Islet precursor cell (in vitro differentiated cells): ENCODE data around the gene PPM1M.

Experiments
- DNase-seq: peaks from one replicate; pipeline ENCODE4 v3.0.0-alpha.2; 2018

Gene PPM1M, protein sequence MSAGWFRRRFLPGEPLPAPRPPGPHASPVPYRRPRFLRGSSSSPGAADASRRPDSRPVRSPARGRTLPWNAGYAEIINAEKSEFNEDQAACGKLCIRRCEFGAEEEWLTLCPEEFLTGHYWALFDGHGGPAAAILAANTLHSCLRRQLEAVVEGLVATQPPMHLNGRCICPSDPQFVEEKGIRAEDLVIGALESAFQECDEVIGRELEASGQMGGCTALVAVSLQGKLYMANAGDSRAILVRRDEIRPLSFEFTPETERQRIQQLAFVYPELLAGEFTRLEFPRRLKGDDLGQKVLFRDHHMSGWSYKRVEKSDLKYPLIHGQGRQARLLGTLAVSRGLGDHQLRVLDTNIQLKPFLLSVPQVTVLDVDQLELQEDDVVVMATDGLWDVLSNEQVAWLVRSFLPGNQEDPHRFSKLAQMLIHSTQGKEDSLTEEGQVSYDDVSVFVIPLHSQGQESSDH

DNA sequence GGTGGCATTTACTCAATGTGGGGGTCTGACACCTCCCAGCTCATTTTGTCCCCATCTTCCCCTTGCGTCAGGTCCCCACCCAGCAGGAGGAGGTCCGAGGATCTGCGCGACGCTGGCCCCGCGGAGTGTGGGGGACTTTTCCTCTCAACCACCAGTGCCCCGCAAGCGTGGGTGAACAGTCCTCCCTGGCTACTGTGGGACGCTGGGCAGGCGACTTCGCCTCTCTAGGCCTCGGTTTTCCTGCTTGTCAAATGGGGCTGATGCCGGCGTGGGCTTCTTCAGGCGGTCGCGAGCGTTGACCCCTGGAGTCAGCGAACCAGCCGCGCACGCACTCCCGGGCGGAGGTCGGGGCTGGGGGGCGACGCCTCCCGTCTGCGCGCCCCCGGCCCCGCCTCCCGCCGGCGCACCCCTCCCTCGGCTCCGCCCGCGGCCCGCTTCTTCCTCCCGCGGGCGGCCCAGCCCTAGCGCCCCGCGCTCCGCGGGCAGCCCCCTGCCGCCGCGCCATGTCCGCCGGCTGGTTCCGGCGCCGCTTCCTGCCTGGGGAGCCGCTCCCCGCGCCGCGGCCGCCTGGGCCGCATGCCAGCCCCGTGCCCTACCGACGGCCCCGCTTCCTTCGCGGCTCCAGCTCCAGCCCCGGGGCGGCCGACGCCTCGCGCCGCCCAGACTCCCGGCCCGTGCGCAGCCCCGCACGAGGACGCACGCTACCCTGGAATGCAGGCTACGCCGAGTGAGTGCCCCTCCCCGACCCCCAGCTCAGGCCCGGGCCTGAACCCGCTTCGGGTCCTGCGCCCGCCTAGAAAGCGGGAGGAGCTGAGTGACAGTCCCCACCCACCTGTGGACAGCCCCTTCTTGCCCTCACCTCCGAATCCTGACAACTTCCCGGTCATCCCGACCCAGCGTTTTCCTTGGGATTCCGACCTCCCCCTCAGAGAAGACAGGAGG, at the start of gene PPM1M:
Gene PPM1M (plus strand): TSS at position 438 of the 942 bp plus-strand sequence. CDS start 66 bp downstream, at position 504.
- peak; percentile 80 for DNase-seq

DNA sequence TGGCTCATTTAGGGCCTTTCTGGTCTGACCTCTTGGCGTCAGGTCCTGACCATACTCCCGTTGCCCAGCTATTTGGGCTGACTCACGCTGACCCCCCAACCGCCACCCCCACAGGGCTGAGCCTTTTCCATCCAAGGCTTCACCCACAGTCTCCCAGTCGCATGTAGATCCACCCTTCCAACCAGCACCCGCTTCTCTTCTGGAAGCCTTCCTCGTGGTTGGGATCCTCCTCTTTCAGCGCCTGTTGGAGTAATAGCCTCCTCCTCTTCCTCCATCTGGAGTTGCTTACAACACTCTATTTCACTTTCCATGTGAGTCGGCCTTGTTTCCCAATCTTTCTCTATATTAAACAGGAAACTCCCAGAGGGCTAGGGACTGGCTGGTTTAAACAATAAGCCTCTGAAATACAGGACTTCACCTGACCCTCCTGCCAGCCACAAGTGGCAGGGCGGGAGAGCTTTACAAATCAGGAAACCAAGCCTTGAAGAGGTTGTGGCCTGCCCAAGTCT, 49.7 kb upstream of the PPM1M start:
- DNase-seq, result peak; percentile 43

DNA sequence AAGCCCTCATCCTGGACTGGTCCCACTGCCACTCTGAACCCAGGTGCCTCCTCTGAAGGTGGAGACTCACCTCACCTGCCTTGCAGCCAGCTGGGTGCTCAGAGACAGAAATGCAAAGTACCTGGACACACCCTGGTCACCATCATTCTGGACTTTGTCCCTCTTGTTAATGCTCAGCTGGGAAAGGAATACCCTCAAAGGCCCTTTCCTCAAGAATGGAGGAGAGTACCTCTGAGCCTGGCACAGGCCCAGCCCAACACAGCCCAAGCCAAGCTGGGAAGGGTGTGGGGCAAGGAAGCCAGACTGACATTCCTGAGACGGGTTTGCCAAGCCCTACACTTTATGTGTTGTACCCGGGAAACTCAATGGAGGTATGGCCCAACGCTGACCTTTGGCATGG, 48.6 kb upstream of the PPM1M start:
- DNase-seq, result no peak

DNA sequence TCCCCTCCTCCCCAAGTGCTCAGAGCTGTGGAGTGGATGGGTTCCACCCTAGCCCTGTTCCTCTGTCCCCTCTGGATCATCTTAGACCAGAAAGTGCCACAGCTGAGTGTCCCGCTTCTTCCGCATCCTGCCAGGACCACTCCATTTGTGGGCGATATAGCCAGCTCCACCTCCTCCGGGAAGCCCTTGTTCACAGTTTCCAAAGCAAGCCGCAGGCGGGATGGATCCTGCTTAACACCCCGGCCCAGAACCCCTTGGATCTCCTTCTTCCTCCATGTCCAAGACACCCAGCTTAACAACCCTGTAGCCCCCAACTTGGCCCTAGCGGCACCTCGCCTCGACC, 48.1 kb upstream of the PPM1M start:
- DNase-seq, result no peak

DNA sequence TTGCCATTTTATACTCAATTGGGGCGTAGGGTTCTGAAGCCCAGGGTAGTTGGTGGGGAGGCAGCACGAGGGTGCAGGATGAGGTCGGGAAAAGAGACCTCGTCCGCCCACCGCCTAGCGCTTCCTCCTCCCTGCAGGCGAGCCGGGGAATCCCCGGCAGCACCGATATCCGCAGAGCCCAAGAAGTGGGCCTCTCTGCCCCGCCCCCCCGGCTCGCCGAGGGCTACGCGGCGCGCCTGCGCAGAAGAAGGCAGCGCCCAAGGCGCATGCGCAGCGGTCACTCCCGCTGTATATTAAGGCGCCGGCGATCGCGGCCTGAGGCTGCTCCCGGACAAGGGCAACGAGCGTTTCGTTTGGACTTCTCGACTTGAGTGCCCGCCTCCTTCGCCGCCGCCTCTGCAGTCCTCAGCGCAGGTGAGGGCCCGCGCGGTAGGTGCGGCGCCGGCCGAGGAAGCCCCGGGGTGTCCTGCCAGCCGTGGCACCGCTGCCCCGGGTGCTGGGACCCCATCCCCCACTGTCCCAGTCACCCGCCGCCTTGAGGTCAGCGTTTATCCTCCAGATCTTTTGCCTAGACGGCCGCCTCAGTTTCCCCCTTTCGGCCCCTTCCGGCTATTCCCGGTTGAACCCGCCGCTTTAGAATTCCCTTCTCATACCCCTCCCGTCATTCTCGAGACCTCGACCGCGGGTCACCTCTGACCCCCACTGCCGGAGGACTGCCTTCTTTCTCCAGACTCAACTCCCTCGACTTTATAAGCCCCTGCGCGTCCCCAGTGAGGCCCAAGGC, 47.5 kb upstream of the PPM1M start, which contains the start of gene ALAS1:
Gene ALAS1 (plus strand): TSS at position 319 of the 784 bp plus-strand sequence. CDS start 1,082 bp downstream, outside the sequence.
- DNase-seq, result peak; percentile 95

DNA sequence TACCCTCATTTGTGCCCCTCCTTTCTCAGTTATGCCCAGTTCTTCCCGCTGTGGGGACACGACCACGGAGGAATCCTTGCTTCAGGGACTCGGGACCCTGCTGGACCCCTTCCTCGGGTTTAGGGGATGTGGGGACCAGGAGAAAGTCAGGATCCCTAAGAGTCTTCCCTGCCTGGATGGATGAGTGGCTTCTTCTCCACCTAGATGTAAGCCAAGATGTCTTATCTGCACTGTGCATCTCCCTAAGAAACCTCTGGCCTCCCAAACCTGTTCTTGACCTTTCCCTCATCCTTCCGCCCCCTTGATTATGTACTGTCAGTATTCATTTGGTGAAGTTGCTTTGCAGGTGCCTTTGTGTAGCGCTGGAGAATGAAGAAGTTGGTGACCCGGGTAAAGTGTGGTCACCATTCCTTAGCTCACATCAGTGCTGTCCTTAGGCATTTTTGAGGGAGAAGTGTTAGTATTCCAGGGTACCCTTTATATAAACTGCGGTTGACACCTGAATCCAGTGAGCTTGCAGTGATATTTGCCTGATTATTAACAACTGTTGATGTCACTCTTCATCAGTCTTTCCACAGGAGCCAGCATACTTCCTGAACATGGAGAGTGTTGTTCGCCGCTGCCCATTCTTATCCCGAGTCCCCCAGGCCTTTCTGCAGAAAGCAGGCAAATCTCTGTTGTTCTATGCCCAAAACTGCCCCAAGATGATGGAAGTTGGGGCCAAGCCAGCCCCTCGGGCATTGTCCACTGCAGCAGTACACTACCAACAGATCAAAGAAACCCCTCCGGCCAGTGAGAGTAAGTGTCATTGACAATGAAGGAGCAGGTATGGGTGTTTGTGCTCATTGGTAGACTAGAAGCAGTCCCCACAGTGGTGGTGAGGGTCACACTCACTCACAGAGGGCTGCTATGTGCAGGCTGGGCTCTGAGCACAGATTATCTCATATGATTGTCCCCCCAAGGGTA, 46.6 kb upstream of the PPM1M start:
- DNase-seq, result peak; percentile 43

DNA sequence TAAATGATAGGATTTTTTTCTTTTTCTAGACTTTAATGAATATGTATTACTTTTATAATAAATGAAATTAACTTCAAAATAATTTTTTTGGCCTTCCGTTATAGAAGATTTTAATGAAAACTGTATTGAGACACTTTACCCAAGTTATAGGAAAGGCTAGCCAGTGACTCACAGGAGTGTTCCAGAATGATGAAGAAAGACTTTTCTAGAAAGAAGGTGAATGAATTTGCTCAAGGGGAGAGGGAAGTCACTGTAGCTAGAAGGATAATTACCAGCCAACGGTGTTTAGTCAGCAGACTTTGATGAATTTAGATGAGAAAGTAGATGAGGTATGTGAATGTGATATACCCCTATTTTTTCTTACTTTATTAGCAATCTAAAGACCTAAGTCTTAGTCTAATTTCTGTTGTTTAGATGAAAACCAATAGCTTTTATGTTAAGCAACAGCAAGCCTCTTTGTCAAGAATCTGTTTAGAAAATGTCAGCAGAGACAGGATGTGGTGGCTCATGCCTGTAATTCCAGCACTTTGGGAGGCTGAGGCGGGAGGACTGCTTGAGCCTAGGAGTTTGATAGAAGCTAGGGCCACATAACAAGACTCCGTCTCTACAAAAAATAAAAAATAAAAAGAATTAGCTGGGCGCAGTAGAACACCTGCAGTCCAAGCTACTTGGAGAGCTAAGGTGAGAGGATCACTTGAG, 44.4 kb upstream of the PPM1M start:
- no peak for DNase-seq

DNA sequence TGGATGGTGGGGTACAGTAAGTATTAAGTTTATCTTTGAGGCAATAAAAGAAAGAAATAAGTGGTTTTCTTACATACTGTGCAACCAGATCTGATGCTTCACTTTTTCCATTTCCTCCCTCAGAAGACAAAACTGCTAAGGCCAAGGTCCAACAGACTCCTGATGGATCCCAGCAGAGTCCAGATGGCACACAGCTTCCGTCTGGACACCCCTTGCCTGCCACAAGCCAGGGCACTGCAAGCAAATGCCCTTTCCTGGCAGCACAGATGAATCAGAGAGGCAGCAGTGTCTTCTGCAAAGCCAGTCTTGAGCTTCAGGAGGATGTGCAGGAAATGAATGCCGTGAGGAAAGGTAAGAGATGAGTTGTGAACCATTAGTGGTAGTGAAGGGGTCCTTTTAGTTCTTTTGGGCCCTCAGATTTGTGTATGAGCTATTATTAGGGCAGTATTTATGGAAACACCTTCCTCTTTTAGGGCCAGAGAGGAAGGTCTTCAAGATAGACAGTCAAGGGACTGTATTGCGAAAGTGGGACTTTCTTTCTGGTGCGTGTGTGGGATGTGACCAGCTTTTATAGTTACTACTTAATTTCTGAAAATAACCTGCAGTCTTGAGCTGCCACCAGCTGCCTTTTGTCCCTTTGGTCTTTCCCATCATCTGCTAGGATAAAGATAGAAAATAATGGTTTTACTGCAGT, 43.0 kb upstream of the PPM1M start:
- DNase-seq, result no peak

DNA sequence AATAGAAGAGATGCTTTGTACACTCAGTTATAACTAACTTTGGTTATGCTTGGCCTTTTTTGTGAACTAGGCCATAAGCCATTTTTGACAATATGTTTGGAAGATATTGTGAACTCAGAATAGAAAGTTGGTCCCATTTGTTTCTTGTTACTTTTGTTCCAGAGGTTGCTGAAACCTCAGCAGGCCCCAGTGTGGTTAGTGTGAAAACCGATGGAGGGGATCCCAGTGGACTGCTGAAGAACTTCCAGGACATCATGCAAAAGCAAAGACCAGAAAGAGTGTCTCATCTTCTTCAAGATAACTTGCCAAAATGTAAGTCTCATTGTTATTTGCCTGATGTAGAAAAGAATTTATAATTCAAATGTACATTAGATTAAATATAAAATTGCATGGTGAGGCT, 41.9 kb upstream of the PPM1M start:
- no peak for DNase-seq

DNA sequence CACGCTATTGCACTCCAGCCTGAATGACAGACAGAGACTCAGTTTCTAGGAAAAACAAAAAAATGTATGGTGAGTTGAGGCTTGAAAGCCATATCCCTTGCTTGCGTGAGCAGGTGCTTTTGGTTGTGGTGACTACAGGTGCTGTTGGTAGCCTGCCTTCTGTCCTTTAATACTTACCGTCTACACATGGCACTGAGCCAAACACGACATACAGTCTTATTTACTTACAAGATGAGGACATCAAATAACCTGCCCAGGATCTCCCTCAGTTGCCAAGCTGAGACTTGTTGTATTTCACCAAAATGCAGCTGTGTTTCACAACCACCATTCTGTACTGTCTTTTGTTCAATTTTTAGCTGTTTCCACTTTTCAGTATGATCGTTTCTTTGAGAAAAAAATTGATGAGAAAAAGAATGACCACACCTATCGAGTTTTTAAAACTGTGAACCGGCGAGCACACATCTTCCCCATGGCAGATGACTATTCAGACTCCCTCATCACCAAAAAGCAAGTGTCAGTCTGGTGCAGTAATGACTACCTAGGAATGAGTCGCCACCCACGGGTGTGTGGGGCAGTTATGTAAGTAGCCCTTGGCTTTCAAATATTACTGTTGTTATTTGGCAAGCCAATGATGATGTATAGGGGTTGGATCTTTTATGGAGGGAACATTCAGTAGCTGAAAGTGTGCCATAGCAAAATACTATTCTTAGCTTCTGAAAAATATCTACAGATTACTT, 41.1 kb upstream of the PPM1M start:
- no peak for DNase-seq

DNA sequence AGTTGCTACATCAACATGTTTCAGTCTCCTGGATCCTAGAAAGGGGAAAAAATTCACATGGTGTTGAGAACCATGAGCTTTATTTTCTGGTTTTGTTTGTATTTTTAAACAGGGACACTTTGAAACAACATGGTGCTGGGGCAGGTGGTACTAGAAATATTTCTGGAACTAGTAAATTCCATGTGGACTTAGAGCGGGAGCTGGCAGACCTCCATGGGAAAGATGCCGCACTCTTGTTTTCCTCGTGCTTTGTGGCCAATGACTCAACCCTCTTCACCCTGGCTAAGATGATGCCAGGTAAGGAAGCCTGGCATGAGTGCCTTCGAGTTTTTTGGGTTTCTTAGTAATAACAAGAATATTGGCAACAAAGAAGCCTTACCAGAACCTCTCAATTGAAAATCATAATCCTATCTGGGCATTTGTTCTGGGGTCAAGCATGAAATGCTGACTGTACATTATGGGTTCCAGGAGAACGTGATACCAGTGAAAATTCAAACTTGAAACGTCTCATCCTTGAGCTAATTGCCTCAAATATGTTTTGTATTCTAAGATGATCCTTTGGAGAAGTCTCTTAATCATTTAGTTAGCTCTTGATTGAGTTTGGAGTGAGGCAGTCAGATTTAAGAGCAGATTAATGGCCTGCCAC, 39.7 kb upstream of the PPM1M start:
- no peak for DNase-seq

DNA sequence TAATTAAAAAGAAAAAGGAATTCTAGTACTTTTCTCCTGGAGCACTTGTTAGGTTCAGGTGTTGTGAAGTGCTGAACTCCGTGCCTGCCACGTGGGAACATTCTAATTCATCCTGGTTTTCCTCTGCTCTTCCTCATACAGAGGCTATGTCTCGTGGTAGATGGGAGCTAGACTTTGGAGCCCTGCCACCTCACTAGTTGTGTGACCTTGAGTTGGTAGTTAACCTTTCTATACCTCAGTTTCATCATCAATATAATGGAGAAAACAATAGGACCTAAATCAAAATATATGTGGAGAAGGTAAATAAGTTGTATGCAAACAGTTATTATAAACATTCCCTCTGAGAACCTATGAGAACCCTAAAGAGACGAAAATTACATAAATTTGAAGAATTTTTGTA, 37.0 kb upstream of the PPM1M start:
- no peak for DNase-seq

DNA sequence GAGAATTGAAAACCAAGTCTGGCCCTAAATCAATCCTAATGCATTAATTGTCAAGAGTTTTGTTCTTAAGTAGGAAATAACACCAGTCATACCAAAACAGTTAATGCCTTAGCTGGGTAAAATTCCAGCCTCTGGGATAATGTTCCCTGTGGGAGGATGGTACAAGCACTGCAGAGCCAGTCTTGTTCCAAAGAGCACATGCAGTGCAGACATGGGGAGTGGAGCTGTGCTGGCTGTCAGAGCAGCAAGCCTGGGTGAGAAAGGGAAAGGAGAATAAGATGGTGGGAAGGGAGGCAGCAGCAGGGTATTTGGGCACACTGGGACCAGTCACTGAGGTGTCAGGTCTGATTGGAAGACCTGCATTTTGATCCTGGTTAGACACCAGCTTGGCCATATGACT, 35.5 kb upstream of the PPM1M start:
- DNase-seq, result no peak

DNA sequence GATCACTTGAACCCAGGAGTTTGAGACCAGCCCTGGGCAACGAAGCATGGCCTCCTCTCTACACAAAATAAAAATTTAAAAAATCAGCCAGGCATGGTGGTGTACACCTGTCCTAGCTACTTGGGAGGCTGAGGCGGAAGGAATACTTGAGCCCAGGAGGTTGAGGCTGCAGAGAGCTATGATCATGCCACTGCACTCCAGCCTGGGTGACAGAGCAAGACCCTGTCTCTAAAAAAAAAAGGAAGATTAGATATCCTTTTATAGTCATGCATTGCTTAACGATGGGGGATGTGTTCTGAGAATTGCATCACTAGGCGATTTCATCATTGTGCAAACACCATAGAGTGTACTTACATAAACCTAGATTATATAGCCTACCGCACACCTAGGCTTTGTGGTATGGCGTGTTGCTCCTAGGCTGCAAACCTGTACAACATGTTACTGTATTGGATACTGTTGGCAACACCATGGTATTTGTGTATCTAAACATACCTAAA, 35.0 kb upstream of the PPM1M start:
- DNase-seq, result no peak

DNA sequence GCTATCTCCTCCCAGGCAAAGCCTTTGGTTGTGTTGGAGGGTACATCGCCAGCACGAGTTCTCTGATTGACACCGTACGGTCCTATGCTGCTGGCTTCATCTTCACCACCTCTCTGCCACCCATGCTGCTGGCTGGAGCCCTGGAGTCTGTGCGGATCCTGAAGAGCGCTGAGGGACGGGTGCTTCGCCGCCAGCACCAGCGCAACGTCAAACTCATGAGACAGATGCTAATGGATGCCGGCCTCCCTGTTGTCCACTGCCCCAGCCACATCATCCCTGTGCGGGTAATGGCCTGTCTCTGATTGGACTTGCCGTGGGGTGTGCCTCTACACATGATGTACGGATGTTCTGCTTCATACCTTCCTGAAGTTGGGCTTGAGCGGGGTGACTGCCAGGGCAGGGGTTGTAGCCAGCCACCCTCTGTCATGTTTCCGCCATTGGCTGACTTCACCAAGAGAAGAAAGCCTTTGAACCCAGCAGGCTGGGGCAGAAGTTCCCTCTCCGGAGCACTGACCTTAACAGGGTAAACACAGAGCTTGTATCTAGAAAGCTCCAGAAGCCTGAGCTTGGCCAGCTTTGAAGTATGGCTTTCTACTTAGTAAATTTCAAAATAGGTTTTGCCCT, 34.2 kb upstream of the PPM1M start:
- DNase-seq, result peak; percentile 19

DNA sequence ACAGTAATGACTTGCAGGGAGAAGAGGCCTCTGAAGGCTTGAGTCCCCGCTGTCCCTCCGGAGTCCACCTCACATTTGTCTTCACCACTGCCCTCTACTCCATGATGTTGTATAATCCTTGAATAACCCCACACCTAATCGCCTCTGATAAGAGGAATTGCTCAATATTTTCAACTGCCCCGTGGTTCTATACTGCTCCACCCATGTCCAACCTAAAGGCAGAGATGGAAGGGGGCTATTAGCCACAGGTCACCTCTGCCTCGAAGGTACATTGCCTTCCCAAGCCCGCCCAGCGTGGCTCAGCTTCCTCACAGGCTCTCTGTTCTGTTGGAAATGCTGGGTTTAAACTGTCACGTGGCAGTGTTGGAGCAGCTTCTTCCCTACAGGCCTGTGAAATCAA, 32.6 kb upstream of the PPM1M start:
- no peak for DNase-seq

DNA sequence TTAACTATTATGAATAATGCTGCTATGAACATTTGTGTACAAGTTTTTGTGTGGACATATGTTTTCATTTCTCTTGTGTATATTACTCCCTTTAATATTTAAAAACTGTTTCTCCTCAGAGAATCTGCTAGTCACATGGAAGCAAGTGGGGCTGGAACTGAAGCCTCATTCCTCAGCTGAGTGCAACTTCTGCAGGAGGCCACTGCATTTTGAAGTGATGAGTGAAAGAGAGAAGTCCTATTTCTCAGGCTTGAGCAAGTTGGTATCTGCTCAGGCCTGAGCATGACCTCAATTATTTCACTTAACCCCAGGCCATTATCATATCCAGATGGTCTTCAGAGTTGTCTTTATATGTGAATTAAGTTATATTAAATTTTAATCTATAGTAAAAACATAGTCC, 31.7 kb upstream of the PPM1M start:
- DNase-seq, result no peak

DNA sequence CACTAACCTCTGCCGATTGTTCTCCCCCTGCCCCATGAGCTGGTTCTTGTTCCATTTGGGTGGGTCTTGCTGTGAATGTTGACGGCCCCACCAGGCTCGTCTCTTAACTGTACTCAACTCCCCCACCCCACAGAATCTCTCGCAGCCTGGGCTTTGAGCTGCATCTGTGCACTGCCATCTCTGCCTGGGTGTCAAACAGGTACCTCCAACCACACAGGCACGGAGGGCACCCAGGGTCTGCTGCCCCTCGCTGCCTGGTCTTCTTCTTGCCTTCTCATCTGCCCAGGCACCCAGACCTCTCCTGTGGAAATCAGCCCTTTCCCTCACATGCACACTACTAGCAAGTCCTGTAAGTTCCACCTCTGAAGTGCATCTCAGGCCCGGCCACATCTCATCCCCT, 30.2 kb upstream of the PPM1M start:
- DNase-seq, result no peak
